Measurements from ENCODE around the gene CXCL8.

GRCh38 chr4:73765296-73765695 is 24.9 kb downstream of the CXCL8 start:
- TF ChIP-seq GATA2 (IDR thresholded peaks at IDR 0.05; ENCODE audit: low read depth, low read length) (no peak), GATA3 (IDR thresholded peaks at IDR 0.05; ENCODE audit: low read depth, low read length) (no peak)
